ENCODE data around the gene LGALS1. TPM values are rescaled to one million over a fixed set of nuclear protein-coding genes. Genes with fewer than 3 reads are reported as not detected.
"Not testable (repeated sequence)": the region's sequence is repeated elsewhere in the genome, so short reads cannot be mapped to it uniquely, and the experiment has no call there.

LGALS1 gene
- total RNA-seq, 5 donors from 2014 or later (not counting 1 experiment from before 2014, with no cell fraction given) = 39.5 to 206 (median 99.2) TPM

DNA sequence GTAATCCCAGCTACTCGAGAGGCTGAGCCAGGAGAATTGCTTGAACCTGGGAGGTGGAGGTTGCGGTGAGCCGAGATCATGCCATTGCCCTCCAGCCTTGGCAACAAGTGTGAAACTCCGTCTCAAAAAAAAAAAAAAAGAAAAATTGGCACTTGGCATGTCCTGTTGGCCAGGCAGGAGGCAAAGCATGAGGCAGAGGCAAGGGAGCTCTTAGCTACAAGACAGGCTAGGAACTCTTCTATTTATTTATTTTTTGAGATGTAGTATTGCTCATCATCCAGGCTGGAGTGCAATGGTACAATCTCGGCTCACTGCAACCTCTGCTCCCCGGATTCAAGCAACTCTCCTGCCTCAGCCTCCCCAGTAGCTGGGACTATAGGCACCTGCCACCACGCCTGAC, 18.7 kb downstream of the LGALS1 start:
- H3K9me3 ChIP-seq; H3K9me3 Mint-ChIP-seq; DNase-seq; H3K27ac ChIP-seq (ENCODE audit: low read length); H3K27me3 ChIP-seq (replicated peaks in 1 of 2; ENCODE audit: control insufficient read depth in 2 of 2, extremely low read depth in 1 of 2, insufficient read depth in 2 of 2, low read length in 1 of 2); POLR2A ChIA-PET; H3K27me3 Mint-ChIP-seq; H3K27ac Mint-ChIP-seq; ATAC-seq (replicated peaks in 1 of 4); H3K4me3 Mint-ChIP-seq; H3K4me3 ChIP-seq (ENCODE audit: control insufficient read depth in 1 of 2, extremely low read depth in 1 of 2, low read length in 1 of 2): not testable (repeated sequence)
- peaks cover 14 to 19% (median 18%) of the 10 kb centered on the region in 3 donors for H3K4me1 Mint-ChIP-seq
- WGBS (ENCODE audit: insufficient coverage) = 94% methylated on average over 3 of the region's 7 CpGs
- CTCF ChIA-PET = interaction anchor here (0.6 to 0.7 kb wide), 4 partner anchors 9 to 999 kb away, joined by 3 to 9 read pairs (median 6); no protein-coding TSS in a partner anchor
- peaks cover 15 to 42% of the 10 kb centered on the region in 2 donors for H3K36me3 ChIP-seq (ENCODE audit: control insufficient read depth in 2 of 2, extremely low read depth in 1 of 2, insufficient read depth in 1 of 2, low read length in 1 of 2)
- H3K4me1 ChIP-seq (ENCODE audit: control insufficient read depth in 1 of 2, extremely low read depth in 1 of 2, insufficient read depth in 2 of 2, low read length in 2 of 2) = peaks cover 13 to 20% of the 10 kb centered on the region in 2 experiments
- peaks cover 28% of the 10 kb centered on the region for H3K36me3 Mint-ChIP-seq

DNA sequence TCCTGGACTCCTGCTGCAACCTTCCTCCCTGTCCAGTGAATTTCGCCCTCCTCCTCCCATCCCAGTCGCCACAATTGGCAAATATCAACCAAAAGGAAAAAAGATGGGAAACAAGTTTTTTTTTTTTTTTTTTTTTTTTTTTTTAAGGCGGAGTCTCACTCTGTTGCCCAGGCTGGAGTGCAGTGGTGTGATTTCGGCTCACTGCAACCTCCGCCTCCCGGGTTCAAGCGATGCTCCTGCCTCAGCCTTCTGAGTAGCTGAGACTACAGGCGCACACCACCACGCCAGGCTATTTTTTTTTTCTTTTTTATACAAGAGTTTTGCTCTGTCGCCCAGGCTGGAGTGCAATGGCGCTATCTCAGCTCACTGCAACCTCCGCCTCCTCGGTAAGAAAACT, 20.8 kb downstream of the LGALS1 start:
- CTCF ChIA-PET = interaction anchor here in 1 of 2 donors (1.1 to 2.5 kb wide), 3 partner anchors 53 to 167 kb away, joined by 3 to 7 read pairs (median 7); no protein-coding TSS in a partner anchor
- H3K27me3 ChIP-seq (replicated peaks in 1 of 2; ENCODE audit: control insufficient read depth in 2 of 2, extremely low read depth in 1 of 2, insufficient read depth in 2 of 2, low read length in 1 of 2); POLR2A ChIA-PET; H3K27me3 Mint-ChIP-seq; H3K9me3 Mint-ChIP-seq; DNase-seq; H3K27ac ChIP-seq (ENCODE audit: low read length); H3K9me3 ChIP-seq: not testable (repeated sequence)
- Mint-ChIP-seq H3K4me3 (peak overlapping the region in 2 of 3 donors; percentile 17 to 64), H3K4me1 (peaks cover 14 to 19% (median 16%) of the 10 kb centered on the region in 3 donors), H3K36me3 (peaks cover 19% of the 10 kb centered on the region), H3K27ac (peak overlapping the region; percentile 5 to 66)
- peak in 2 of 4 experiments; percentile 7 to 11 for ATAC-seq (replicated peaks in 1 of 4)
- Histone ChIP-seq H3K36me3 (ENCODE audit: control insufficient read depth in 2 of 2, extremely low read depth in 1 of 2, insufficient read depth in 1 of 2, low read length in 1 of 2) (peaks cover 2 to 27% of the 10 kb centered on the region in 2 donors), H3K4me1 (ENCODE audit: control insufficient read depth in 1 of 2, extremely low read depth in 1 of 2, insufficient read depth in 2 of 2, low read length in 2 of 2) (peaks cover 13 to 20% of the 10 kb centered on the region in 2 experiments), H3K4me3 (ENCODE audit: control insufficient read depth in 1 of 2, extremely low read depth in 1 of 2, low read length in 1 of 2) (peak overlapping the region in 1 of 2 donors; percentile 7)
- 25% methylated on average over 4 of the region's 13 CpGs for WGBS (ENCODE audit: insufficient coverage)

DNA sequence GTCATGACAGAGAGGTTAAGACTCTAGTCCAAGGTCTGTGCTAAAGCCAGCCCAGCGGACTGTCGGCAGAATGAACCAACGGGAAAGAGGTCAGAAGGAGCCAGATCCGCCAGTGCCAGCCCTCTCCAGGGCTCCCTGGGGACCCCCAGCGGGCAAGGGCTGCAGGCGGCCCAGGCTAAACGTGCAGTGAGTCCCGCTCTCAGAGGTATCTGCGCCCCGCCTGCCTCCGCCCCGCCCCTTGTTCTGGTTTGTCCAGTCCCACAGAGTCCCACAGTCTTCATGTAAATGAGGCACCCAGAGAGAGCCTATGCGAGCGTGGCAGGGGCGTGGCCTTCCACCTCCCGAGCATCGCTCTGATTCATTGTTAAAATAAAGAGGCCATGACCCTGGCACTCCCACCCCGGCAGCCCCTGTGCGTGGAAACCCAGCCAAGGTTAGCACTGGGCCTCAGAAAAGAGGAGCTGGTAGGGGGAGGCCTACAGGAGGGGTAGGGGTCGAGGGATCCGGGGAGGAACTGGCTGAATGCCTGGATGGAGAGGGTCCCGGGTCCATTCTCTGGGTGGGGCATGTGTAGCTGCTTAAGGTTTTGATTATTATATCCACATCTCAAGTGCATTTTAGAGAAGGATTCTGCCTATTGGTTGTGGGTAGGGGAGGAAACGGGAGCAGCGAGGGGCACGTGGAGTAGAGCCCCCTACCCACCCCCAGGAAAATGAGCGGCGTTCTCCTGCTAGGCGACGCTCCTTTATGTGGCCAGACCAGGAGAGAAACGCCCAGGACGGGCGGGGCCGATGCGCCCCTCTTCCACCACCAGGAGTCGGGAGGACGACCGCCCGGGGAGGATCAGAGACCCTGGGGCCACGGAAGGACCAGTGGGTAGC, 21.5 kb downstream of the LGALS1 start, which contains the start of gene TRIOBP:
Gene TRIOBP (plus strand): TSS at position 392 of the 881 bp plus-strand sequence. CDS start 4,318 bp downstream, outside the sequence.
- no peaks in the 10 kb centered on the region for H3K9me3 Mint-ChIP-seq
- peak within 1 kb of the TSS in 2 of 3 donors; percentile 17 to 64 for H3K4me3 Mint-ChIP-seq
- ChIA-PET CTCF (interaction anchor here (0.7 to 2.5 kb wide), 3 partner anchors 54 to 166 kb away, joined by 3 to 7 read pairs (median 7); no protein-coding TSS in a partner anchor), POLR2A (no interaction called here)
- H3K4me1 ChIP-seq (ENCODE audit: control insufficient read depth in 1 of 2, extremely low read depth in 1 of 2, insufficient read depth in 2 of 2, low read length in 2 of 2) = peaks cover 13 to 20% of the 10 kb centered on the region in 2 experiments
- H3K27me3 ChIP-seq (replicated peaks in 1 of 2; ENCODE audit: control insufficient read depth in 2 of 2, extremely low read depth in 1 of 2, insufficient read depth in 2 of 2, low read length in 1 of 2) = peaks cover 0 to 5% of the 10 kb centered on the region in 2 experiments
- peaks cover 19% of the 10 kb centered on the region for H3K36me3 Mint-ChIP-seq
- ATAC-seq (replicated peaks in 1 of 4) = peak; percentile 96 to 98 (median 98)
- H3K9me3 ChIP-seq = no peaks in the 10 kb centered on the region
- no peak within 1 kb of the TSS for H3K27ac ChIP-seq (ENCODE audit: low read length)
- H3K27ac Mint-ChIP-seq = peak within 1 kb of the TSS; percentile 46 to 66
- peak; percentile 44 to 95 (median 86) for DNase-seq
- no peaks in the 10 kb centered on the region for H3K27me3 Mint-ChIP-seq
- H3K4me3 ChIP-seq (ENCODE audit: control insufficient read depth in 1 of 2, extremely low read depth in 1 of 2, low read length in 1 of 2) = peak within 1 kb of the TSS in 1 of 2 donors; percentile 7
- 37% methylated on average over 24 of the region's 39 CpGs for WGBS (ENCODE audit: insufficient coverage)
- peaks cover 0 to 20% of the 10 kb centered on the region in 2 donors for H3K36me3 ChIP-seq (ENCODE audit: control insufficient read depth in 2 of 2, extremely low read depth in 1 of 2, insufficient read depth in 1 of 2, low read length in 1 of 2)
- peaks cover 14 to 19% (median 16%) of the 10 kb centered on the region in 3 donors for H3K4me1 Mint-ChIP-seq

DNA sequence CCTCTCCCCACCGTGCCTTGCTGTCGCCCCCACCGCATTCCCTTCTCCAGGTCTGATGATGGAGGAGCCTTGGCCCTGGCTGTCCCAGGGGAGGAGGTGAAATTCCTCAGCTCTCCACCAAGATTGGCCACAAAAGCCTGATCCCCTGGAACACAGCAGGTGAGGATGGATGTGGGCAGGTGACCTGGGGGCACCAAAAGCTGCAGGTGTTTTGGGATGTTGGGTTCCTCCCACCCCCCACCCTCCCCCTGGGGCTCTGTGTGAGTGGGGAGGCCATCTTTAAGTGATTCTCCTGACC, 22.1 kb downstream of the LGALS1 start:
- peaks cover 14 to 19% (median 16%) of the 10 kb centered on the region in 3 donors for H3K4me1 Mint-ChIP-seq
- H3K4me3 Mint-ChIP-seq = no peak overlapping the region
- ChIA-PET POLR2A (no interaction called here), CTCF (interaction anchor here (0.7 to 2.5 kb wide), 3 partner anchors 54 to 204 kb away, joined by 3 to 7 read pairs (median 5); no protein-coding TSS in a partner anchor)
- DNase-seq (no peak), ATAC-seq (replicated peaks in 1 of 4) (no peak)
- Histone ChIP-seq H3K36me3 (ENCODE audit: control insufficient read depth in 2 of 2, extremely low read depth in 1 of 2, insufficient read depth in 1 of 2, low read length in 1 of 2) (peaks cover 0 to 14% of the 10 kb centered on the region in 2 donors), H3K4me1 (ENCODE audit: control insufficient read depth in 1 of 2, extremely low read depth in 1 of 2, insufficient read depth in 2 of 2, low read length in 2 of 2) (peaks cover 13 to 20% of the 10 kb centered on the region in 2 experiments), H3K4me3 (ENCODE audit: control insufficient read depth in 1 of 2, extremely low read depth in 1 of 2, low read length in 1 of 2) (no peak overlapping the region), H3K9me3 (no peaks in the 10 kb centered on the region), H3K27me3 (replicated peaks in 1 of 2; ENCODE audit: control insufficient read depth in 2 of 2, extremely low read depth in 1 of 2, insufficient read depth in 2 of 2, low read length in 1 of 2) (peaks cover 0 to 5% of the 10 kb centered on the region in 2 experiments), H3K27ac (ENCODE audit: low read length) (no peak overlapping the region)
- H3K27me3 Mint-ChIP-seq = no peaks in the 10 kb centered on the region
- 43% methylated on average over 1 of the region's 3 CpGs for WGBS (ENCODE audit: insufficient coverage)
- H3K9me3 Mint-ChIP-seq = no peaks in the 10 kb centered on the region
- H3K27ac Mint-ChIP-seq = no peak overlapping the region
- H3K36me3 Mint-ChIP-seq = peaks cover 16% of the 10 kb centered on the region

DNA sequence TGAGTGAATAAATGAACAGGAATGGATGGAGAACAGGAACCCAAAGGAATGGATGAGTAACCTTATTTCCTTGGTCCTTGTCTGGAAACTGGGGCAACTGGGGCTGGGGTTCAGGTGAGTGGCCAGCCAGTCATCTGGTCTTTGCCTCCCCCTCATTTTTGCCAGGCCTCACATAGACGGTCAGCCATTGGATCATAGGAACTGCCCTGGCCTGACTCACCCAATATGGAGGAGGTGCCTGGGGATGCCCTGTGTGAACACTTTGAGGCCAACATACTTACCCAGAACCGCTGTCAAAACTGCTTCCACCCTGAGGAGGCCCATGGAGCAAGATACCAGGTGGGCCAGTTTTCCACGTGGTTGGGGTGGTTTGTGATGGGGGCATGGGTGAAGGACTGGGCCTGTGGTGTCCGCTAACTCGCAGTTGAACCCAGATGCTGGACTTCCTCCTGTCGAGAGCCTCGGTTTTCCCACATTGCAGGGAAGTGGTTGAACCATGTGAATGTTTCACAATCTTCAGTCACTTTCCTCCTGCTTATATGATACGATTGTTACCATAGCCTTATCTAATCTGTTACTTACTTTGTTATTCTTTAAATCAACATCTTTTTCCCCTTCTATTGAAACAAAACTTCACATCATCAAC, 25.8 kb downstream of the LGALS1 start:
- H3K36me3 Mint-ChIP-seq = peaks cover 13% of the 10 kb centered on the region
- DNase-seq (no peak), ATAC-seq (replicated peaks in 1 of 4) (no peak)
- POLR2A ChIA-PET = no interaction called here
- Histone ChIP-seq H3K9me3 (no peaks in the 10 kb centered on the region), H3K27me3 (replicated peaks in 1 of 2; ENCODE audit: control insufficient read depth in 2 of 2, extremely low read depth in 1 of 2, insufficient read depth in 2 of 2, low read length in 1 of 2) (peaks cover 0 to 5% of the 10 kb centered on the region in 2 experiments), H3K36me3 (ENCODE audit: control insufficient read depth in 2 of 2, extremely low read depth in 1 of 2, insufficient read depth in 1 of 2, low read length in 1 of 2) (peaks cover 0 to 2% of the 10 kb centered on the region in 2 donors), H3K27ac (ENCODE audit: low read length) (no peak overlapping the region), H3K4me3 (ENCODE audit: control insufficient read depth in 1 of 2, extremely low read depth in 1 of 2, low read length in 1 of 2) (no peak overlapping the region), H3K4me1 (ENCODE audit: control insufficient read depth in 1 of 2, extremely low read depth in 1 of 2, insufficient read depth in 2 of 2, low read length in 2 of 2) (peaks cover 4 to 10% of the 10 kb centered on the region in 2 experiments)
- CTCF ChIA-PET = no interaction called here
- H3K4me3 Mint-ChIP-seq = no peak overlapping the region
- peak overlapping the region in 1 of 2 donors; percentile 23 for H3K27ac Mint-ChIP-seq
- 53% methylated on average over 6 of the region's 8 CpGs for WGBS (ENCODE audit: insufficient coverage)
- no peaks in the 10 kb centered on the region for H3K9me3 Mint-ChIP-seq
- H3K4me1 Mint-ChIP-seq = peaks cover 7 to 9% (median 7%) of the 10 kb centered on the region in 3 donors
- no peaks in the 10 kb centered on the region for H3K27me3 Mint-ChIP-seq

DNA sequence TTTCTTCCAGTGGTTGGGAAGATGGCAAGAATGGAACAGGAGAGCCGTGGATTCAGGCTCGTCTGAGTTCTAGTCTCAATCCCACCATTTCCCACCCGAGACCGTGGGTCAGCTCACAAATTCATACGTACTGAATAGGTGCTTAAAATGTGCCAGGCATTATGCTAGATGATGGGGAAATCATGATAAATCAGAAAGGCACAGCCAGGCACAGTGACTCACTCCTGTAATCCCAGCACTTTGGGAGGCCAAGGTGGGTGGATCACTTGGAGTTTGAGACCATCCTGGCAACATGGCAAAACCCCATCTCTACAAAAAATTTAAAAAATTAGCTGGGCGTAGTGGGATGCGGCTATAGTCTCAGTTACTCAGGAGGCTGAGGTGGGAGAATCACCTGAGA, 28.5 kb downstream of the LGALS1 start:
- no peaks in the 10 kb centered on the region for H3K4me1 ChIP-seq (ENCODE audit: control insufficient read depth in 1 of 2, extremely low read depth in 1 of 2, insufficient read depth in 2 of 2, low read length in 2 of 2)
- no peak overlapping the region for H3K27ac ChIP-seq (ENCODE audit: low read length)
- ATAC-seq (replicated peaks in 1 of 4) (no peak), DNase-seq (no peak)
- no peak overlapping the region for H3K4me3 ChIP-seq (ENCODE audit: control insufficient read depth in 1 of 2, extremely low read depth in 1 of 2, low read length in 1 of 2)
- H3K36me3 Mint-ChIP-seq = peaks cover 13% of the 10 kb centered on the region
- ChIA-PET POLR2A (interaction anchor here in 1 of 2 donors (0.5 kb wide), 1 partner anchor 931 kb away, joined by 4 read pairs; no protein-coding TSS in a partner anchor), CTCF (no interaction called here)
- H3K27me3 ChIP-seq (replicated peaks in 1 of 2; ENCODE audit: control insufficient read depth in 2 of 2, extremely low read depth in 1 of 2, insufficient read depth in 2 of 2, low read length in 1 of 2) = no peaks in the 10 kb centered on the region
- no peak overlapping the region for H3K27ac Mint-ChIP-seq
- no peak overlapping the region for H3K4me3 Mint-ChIP-seq
- H3K9me3 Mint-ChIP-seq = no peaks in the 10 kb centered on the region
- WGBS (ENCODE audit: insufficient coverage) = 100% methylated on average over 2 of the region's 7 CpGs
- no peaks in the 10 kb centered on the region for H3K27me3 Mint-ChIP-seq
- no peaks in the 10 kb centered on the region for H3K4me1 Mint-ChIP-seq
- peaks cover 0 to 2% of the 10 kb centered on the region in 2 donors for H3K36me3 ChIP-seq (ENCODE audit: control insufficient read depth in 2 of 2, extremely low read depth in 1 of 2, insufficient read depth in 1 of 2, low read length in 1 of 2)
- H3K9me3 ChIP-seq = no peaks in the 10 kb centered on the region
